Measurements from ENCODE around the gene SLIT3.

DNA sequence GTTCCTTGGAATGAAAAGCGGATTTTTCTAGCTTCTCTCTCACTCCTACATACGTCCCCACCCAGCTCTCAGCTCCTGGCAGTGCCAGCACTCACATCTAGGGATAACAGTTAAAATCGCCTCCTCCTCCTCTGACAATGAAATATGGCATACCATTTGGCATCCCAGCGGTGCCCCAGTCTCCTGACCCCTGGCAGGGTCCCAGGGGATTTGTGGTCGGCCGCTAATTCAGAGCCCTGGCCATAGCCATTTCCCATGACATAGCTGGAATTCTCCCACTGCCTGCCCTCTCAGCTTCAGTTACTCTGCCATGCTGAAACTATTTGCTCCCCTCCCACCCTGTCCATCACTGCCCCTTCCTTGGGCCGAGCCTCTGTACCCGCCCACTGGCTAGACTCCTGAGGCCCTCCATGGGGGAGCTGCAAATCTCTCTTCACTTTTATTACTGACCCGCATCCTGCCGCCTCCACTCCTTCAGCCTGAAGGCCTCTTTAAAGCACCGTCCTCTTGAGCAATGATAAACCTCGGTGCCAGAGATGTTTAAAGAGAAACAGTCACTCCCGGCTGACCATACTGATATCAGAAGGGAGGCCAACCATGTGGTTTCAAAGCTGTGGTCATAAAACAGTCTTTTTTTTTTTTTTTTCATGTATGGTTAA lies 139.8 kb downstream of the SLIT3 start:
- TF ChIP-seq POLR2A (IDR thresholded peaks at IDR 0.05; ENCODE audit: low read length), result no peak
- TF ChIP-seq GATA1 (IDR thresholded peaks at IDR 0.05; ENCODE audit: low read depth, low read length), result no peak

Data from erythroblast (primary cell).